MM.1S (cell line): Measurements from ENCODE around the gene CAMKK1.

Experiments
- DNase-seq: peaks from one replicate; pipeline ENCODE4 v3.0.0-alpha.2; 2015
- H2AFZ ChIP-seq: fragments of 300-600 bp; sonication (generic); 2 replicates; pipeline ENCODE4 v1.6.0; 2016; ENCODE audit warnings: antibody characterized with exemption, low read length
- H3F3A ChIP-seq: fragments of 300-600 bp; sonication (generic); 2 replicates; pipeline ENCODE4 v1.6.1; 2016; ENCODE audit warnings: mild to moderate bottlenecking, antibody characterized with exemption, low read length, moderate library complexity, mixed read lengths; ENCODE audit not compliant: insufficient read depth
- H3K27ac ChIP-seq: fragments of 300-600 bp; sonication (generic); 2 replicates; pipeline ENCODE4 v1.5.1; 2016; ENCODE audit warnings: mild to moderate bottlenecking, low read length
- H3K27me3 ChIP-seq: fragments of 300-600 bp; sonication (generic); replicated peaks from 2 replicates; pipeline ENCODE4 v1.6.0; 2016; ENCODE audit warnings: low read length; ENCODE audit not compliant: insufficient read depth
- H3K36me3 ChIP-seq: fragments of 300-600 bp; sonication (generic); replicated peaks from 2 replicates; pipeline ENCODE4 v1.6.1; 2016; ENCODE audit warnings: mild to moderate bottlenecking, low read length, mixed read lengths; ENCODE audit not compliant: insufficient read depth
- H3K4me1 ChIP-seq: fragments of 300-600 bp; sonication (generic); 2 replicates; pipeline ENCODE4 v1.6.1; 2016; ENCODE audit warnings: low read length, mixed read lengths
- H3K4me2 ChIP-seq: fragments of 300-600 bp; sonication (generic); 2 replicates; pipeline ENCODE4 v1.6.0; 2016; ENCODE audit warnings: low read depth, low read length
- H3K4me3 ChIP-seq: fragments of 300-600 bp; sonication (generic); 2 replicates; pipeline ENCODE4 v1.5.1; 2016; ENCODE audit warnings: low read length, mixed read lengths
- H3K79me2 ChIP-seq: fragments of 300-600 bp; sonication (generic); 2 replicates; pipeline ENCODE4 v1.6.1; 2016; ENCODE audit warnings: mixed run types, low read length, mixed read lengths
- H3K9ac ChIP-seq: fragments of 300-600 bp; sonication (generic); 2 replicates; pipeline ENCODE4 v1.6.1; 2016; ENCODE audit warnings: low read length, mixed read lengths
- H3K9me2 ChIP-seq: fragments of 300-600 bp; sonication (generic); replicated peaks from 2 replicates; pipeline ENCODE4 v1.6.1; 2016; ENCODE audit warnings: mild to moderate bottlenecking, low read length, mixed read lengths; ENCODE audit not compliant: insufficient read depth
- H3K9me3 ChIP-seq: fragments of 300-600 bp; sonication (generic); replicated peaks from 2 replicates; pipeline ENCODE4 v1.6.1; 2016; ENCODE audit warnings: mild to moderate bottlenecking, low read length, mixed read lengths; ENCODE audit not compliant: insufficient read depth
- H4K20me1 ChIP-seq: fragments of 300-600 bp; sonication (generic); 2 replicates; pipeline ENCODE4 v1.6.1; 2016; ENCODE audit warnings: mild to moderate bottlenecking, low read length, moderate library complexity, mixed read lengths; ENCODE audit not compliant: insufficient read depth
- EZH2 ChIP-seq: fragments of 300-600 bp; sonication (generic); optimal IDR thresholded peaks from 2 replicates; pipeline ENCODE3; 2017; ENCODE audit warnings: low read depth, mild to moderate bottlenecking, antibody characterized with exemption, low read length, mixed read lengths
- EZH2phosphoT487 ChIP-seq: fragments of 300-600 bp; sonication (generic); IDR thresholded peaks from 2 replicates; pipeline ENCODE4 v1.6.1; 2018; ENCODE audit warnings: antibody characterized with exemption, low read length
- TF ChIP-seq, protein P1 (sequence below): fragments of 300-600 bp; sonication (generic); IDR thresholded peaks from 2 replicates; pipeline ENCODE4 v1.5.1; 2016; ENCODE audit warnings: antibody characterized with exemption, low read length, mixed read lengths

Gene CAMKK1

GRCh38 chr17:3843935-3844516, 48.8 kb downstream of the CAMKK1 start:
- Histone ChIP-seq H3K9me2 (no peaks in the 10 kb centered on the region), H3F3A (no peaks in the 10 kb centered on the region), H3K9ac (no peak overlapping the region), H3K27me3 (no peaks in the 10 kb centered on the region), H4K20me1 (no peaks in the 10 kb centered on the region), H3K4me1 (peaks cover 7% of the 10 kb centered on the region), H3K4me3 (no peak overlapping the region), H3K36me3 (no peaks in the 10 kb centered on the region; the same call in 1 of the 2 replicates), H3K27ac (no peak overlapping the region), H3K79me2 (peaks cover 61% of the 10 kb centered on the region), H2AFZ (no peak overlapping the region), H3K9me3 (no peaks in the 10 kb centered on the region), H3K4me2 (no peak overlapping the region)
- peak; percentile 59 for DNase-seq
- TF ChIP-seq EZH2phosphoT487, result no peak
- TF ChIP-seq EZH2, result no peak
- TF ChIP-seq, protein P1, sequence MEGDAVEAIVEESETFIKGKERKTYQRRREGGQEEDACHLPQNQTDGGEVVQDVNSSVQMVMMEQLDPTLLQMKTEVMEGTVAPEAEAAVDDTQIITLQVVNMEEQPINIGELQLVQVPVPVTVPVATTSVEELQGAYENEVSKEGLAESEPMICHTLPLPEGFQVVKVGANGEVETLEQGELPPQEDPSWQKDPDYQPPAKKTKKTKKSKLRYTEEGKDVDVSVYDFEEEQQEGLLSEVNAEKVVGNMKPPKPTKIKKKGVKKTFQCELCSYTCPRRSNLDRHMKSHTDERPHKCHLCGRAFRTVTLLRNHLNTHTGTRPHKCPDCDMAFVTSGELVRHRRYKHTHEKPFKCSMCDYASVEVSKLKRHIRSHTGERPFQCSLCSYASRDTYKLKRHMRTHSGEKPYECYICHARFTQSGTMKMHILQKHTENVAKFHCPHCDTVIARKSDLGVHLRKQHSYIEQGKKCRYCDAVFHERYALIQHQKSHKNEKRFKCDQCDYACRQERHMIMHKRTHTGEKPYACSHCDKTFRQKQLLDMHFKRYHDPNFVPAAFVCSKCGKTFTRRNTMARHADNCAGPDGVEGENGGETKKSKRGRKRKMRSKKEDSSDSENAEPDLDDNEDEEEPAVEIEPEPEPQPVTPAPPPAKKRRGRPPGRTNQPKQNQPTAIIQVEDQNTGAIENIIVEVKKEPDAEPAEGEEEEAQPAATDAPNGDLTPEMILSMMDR, result peak; percentile 81

- TF ChIP-seq EZH2 (no peak), EZH2phosphoT487 (no peak)
- TF ChIP-seq, protein P1, result no peak
- Histone ChIP-seq H2AFZ (no peak overlapping the region), H3K79me2 (peaks cover 62% of the 10 kb centered on the region), H3K4me2 (no peak overlapping the region), H3K27ac (no peak overlapping the region), H3K9me2 (no peaks in the 10 kb centered on the region), H3K9me3 (no peaks in the 10 kb centered on the region), H3K4me1 (no peaks in the 10 kb centered on the region), H3K27me3 (no peaks in the 10 kb centered on the region), H3K9ac (no peak overlapping the region), H3F3A (no peaks in the 10 kb centered on the region), H3K4me3 (no peak overlapping the region), H3K36me3 (peaks cover 2% of the 10 kb centered on the region; the same call in 1 of the 2 replicates), H4K20me1 (no peaks in the 10 kb centered on the region)
- DNase-seq, result no peak
Observed at GRCh38 chr17:3838206-3838605, 54.6 kb downstream of the CAMKK1 start.

GRCh38 chr17:3836551-3836950, 56.3 kb downstream of the CAMKK1 start:
- Histone ChIP-seq H3K4me1 (no peaks in the 10 kb centered on the region), H3F3A (no peaks in the 10 kb centered on the region), H3K79me2 (peaks cover 46% of the 10 kb centered on the region), H2AFZ (no peak overlapping the region), H3K27ac (no peak overlapping the region), H3K9ac (no peak overlapping the region), H3K9me3 (no peaks in the 10 kb centered on the region), H3K4me3 (no peak overlapping the region), H3K4me2 (no peak overlapping the region), H3K9me2 (no peaks in the 10 kb centered on the region), H4K20me1 (no peaks in the 10 kb centered on the region), H3K36me3 (peaks cover 2% of the 10 kb centered on the region; the same call in 1 of the 2 replicates), H3K27me3 (no peaks in the 10 kb centered on the region)
- no peak for DNase-seq
- TF ChIP-seq EZH2, result no peak
- TF ChIP-seq, protein P1, result no peak
- no peak for TF ChIP-seq EZH2phosphoT487
